Activated T-cell treated with anti-CD3 and anti-CD28 coated beads for 4 hours (primary cell): ENCODE data around the gene RFX8.
"Not testable (repeated sequence)": the region's sequence is repeated elsewhere in the genome, so short reads cannot be mapped to it uniquely, and the experiment has no call there.

Experiments
- DNase-seq: peaks from one replicate; pipeline ENCODE4 v3.0.0-alpha.2; 2020

Gene RFX8

GRCh38 chr2:101371636-101372035, 103.3 kb downstream of the RFX8 start:
- DNase-seq: no peak

GRCh38 chr2:101369100-101369499, 105.8 kb downstream of the RFX8 start:
- no peak for DNase-seq

GRCh38 chr2:101368376-101368775, 106.5 kb downstream of the RFX8 start:
- no peak for DNase-seq

- no peak for DNase-seq
These were observed 107.4 kb downstream of the RFX8 start for GRCh38 chr2:101367508-101367907.

DNA sequence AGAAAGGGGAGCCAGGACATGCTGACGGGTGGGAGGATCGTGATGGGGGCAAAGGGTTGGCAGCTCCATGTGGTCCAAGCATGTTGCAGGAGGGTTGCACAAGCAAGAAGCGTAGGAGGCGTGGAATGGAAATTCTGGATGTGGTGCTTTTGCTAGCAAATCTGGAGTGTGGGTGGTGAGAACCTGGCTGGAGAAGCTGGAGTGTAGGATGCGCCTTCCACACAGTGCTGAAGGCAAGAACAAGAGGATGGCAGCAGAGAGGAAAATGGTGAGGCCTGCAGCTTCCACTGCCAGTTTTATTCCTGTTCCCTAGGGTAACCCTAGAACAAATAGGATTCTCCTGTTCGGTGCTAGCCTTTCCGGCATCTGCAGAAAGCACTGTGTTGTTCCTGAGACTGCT, 110.0 kb downstream of the RFX8 start:
- no peak for DNase-seq

DNA sequence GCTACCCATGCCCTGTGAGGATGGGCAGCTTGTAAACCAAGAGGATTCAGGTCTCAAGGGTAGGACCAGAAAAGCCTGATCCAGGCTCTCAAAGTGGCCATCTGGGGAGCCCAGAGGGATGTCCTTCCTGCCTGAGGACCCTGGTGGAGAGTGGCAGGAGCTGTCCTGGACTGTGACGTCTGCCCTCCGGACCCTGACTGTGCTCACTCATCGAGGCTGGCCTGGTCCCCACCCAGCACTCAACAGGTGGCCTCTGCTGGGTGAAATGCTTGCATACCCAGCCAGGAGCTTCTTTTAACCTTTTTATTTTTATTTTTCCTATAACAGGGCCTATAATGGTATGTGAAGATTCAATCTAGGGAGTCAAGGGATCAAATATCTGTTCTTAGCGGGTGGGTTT, 112.1 kb downstream of the RFX8 start:
- DNase-seq: no peak

GRCh38 chr2:101362316-101362715, 112.6 kb downstream of the RFX8 start:
- no peak for DNase-seq

DNA sequence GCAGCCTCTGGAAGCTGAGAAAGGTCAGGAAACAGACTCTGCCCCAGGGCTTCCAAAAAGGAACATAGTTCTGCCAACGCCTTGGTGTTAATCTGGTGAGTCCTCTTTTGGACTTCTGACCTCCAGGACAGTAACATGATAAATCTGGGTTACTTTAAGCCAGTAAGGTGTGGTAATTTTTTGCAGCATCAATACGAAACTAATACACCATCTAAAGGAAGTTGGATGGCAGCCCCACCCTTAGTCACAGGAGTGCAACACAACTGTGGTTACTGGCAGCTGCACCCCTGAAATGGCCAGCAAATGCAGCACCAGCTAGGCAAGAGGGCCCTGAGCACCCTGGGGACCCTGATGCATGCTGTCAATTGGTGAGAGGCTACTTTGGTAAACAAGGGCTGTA, 113.4 kb downstream of the RFX8 start:
- DNase-seq: no peak

DNA sequence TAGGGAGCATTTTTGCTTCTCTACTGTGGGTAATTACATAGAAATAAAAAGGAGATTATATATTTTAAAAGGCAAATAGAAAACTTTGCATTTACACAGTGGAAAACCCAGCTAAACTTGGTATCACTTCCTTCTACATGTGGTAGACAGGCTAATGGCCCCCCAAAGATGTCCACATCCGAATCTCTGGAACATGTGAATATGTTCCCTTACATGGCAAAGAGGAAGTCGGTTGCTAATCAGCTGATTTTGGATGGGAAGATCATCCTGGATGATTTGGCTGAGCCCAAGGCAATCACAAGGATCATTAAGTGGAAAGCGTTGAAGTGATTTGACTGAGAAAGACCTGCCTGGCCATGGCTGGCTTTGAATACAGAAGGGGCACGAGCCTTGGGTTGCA, 113.8 kb downstream of the RFX8 start:
- no peak for DNase-seq

DNA sequence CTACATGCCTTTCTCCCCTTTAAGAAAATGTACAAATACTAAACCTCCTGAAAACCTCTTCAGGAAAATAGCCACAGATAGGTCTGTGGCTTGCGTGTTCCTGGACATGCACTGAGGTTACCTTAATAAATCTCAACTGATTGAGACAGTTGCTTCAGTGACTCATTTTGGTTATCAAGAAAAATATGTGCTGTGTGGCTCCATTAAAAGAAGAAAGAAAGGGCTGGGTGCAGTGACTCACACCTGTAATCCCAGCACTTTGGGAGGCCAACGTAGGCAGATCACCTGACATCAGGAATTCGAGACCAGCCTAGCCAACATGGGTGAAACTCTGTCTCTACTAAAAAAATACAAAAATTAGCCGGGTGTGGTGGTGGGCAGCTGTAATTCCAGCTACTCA, 114.7 kb downstream of the RFX8 start:
- no peak for DNase-seq

DNA sequence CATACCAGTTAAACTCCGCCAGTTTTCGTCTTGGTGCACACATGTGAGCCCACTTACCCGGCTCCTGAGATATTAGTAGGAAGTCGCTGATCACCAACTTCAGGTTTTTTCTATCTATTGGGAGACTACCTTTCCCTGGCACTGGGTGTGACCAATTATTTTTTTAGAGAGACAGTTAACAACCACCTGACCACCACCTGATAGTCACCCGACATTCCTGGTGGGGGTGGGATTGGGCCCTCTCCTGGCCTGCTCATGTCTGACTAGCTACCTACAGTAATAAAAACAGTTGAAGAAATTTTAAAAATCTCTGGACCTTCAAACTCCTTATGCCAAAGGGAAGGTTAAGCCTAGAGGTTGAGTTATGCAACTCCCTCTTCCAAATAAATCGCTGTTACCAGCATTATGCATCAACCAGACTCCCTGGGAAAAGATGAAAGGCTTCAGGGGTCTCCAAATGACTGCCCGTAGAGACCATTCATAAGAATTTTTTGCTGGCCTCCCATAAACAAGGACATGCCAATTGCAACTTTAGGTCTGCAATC, 115.4 kb downstream of the RFX8 start:
- DNase-seq: no peak

GRCh38 chr2:101357376-101357775, 117.5 kb downstream of the RFX8 start:
- no peak for DNase-seq

DNA sequence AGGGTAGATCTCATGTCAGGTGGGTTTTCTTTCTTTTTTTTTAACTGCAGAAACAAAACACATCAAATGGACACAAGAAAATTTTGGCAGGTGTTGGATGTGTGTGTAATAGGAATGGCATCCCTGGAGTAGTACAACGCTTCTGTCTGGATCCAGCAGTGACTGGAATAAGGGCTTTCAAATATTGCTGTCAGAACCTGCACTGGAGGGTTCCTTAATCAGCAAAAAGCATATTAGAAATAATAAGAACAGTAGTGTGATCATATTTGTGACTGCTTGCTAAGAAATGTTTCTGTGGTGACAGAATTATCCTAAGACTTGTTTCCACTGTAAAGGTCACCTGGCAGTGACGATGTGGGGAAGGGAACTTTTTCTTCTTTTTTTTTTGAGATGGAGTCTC, 118.4 kb downstream of the RFX8 start:
- DNase-seq: no peak

- DNase-seq: no peak
These were observed 118.9 kb downstream of the RFX8 start for GRCh38 chr2:101356055-101356454.

- DNase-seq: no peak
These were observed 119.4 kb downstream of the RFX8 start for GRCh38 chr2:101355401-101356054.

DNA sequence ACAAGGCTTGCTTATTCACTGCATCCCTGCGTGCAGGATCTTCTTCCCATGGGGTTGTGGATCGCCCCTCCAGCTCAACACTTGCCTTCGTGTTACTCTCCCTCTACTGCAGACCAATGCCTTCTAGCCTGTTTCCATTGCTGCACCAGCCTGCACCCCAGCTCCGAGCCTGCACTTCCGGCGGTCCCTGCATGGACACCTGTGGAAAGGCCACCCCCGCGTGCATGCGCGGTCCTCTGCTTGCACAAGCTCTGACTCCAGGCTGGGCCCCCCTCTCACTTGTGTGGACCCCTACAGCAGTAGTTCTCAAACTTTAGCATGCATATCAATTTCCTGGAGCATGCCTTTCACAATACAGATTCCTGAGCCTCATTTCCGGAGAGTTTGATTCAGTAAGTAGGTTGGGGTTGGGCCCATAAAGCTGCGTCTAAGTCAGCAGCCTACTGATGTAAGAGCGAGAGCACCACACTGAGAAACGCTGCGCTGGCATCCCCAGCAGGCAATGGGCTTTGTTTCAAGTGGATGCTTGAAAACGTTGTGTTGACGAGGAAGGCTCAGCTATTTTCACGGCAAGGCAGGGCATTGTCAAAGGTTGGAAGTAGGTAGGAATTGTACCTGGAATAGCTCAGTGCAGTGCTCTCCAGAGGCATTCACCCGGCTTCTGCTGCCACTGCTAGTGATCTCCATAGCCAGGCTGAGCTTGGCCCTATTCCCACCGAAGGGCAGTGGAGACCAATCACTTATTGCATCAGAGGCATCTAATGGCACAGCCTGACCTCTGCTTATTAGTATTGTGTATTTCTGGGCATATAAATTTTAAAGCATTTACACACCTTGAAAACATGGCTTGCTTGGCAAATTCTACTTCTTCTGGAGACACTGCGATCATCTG, 120.2 kb downstream of the RFX8 start:
- DNase-seq: no peak

- not testable (repeated sequence) for DNase-seq
These were observed 122.3 kb downstream of the RFX8 start for GRCh38 chr2:101352631-101353030.

DNA sequence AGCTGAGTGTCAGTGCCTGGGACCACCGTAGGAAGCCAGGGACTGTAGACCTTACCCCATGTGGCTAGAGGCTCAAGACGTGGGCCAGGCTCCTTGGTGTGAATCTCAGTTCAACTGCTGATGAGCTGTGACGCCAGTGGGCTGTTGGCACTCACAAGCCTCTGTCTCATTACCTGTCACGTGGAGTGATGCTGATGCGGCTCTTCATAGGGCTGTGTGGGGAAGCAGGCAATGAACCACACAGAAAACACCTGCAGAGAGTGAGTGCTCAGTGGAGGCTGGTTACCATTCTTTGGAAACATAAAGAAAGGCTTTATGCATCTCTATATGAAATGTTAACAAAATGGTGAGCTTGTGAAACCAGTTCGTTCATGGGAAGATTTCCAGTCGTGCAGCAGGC, 123.7 kb downstream of the RFX8 start:
- DNase-seq: no peak

DNA sequence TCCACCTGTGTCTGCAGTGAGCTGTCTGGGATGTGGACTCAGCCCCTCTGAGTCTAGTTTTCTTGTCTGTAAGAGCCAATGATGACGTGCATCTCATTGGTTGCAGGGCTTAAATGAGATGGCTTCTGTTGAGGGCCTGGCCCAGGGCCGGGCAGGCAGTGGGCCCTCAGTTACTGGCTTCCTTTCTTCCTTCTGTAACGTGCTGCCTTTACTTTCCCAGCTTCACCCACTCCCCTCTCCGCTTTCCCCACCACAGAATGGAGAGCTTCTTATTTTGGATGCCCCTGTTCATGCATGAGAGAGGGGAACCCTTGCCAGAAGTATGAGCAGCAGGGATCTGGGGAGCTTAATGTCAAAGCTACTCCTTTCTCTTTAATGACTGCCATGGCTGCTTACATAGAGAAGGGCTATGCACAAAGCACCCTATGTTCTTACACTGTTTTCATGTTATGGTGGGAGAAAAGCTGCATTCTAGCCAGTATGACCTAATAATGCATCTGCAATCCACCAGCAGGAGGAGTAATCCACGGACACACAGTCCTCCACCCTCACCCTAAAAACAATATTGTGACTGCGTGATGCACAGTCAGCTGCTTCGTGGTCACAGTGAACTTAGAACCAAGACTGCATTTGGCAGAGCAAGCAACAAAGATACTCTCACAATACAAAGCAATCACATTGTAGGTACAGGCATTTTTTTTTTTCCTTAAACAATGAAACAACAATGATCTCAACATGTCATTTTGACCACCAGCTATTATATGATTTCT, 124.8 kb downstream of the RFX8 start:
- no peak for DNase-seq

DNA sequence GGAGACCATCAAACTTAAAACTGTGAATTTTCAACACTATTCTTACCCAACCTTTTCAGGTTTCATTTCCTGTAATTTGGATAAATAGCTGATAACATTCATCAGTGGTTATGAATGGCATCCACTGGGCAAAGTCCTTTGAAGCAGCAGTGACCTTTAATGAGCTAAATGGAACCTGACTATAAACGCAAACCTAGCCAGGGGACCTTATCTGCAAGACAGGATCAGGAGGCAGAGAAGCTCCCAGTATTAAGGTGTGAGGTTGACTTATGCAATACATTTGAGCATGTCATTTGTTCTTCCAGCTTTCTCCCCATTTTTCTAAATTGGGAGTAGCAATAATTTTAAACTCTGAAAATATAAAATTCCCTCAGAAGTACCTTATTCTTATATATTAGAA, 126.0 kb downstream of the RFX8 start:
- DNase-seq: no peak
